Vagina (tissue), 2 donors: ENCODE measurements around the gene TEAD2.

Experiments used
- POLR2A ChIP-seq, 2 donors: fragments of 450-650 bp; IDR thresholded peaks; one replicate each; pipeline ENCODE4 v1.6.1; 2017; ENCODE audit warnings: antibody characterized with exemption in 2 of 2, mild to moderate bottlenecking in 2 of 2, moderate library complexity in 2 of 2
- POLR2AphosphoS5 ChIP-seq, 2 donors: sonication (generic); formaldehyde crosslinking; IDR thresholded peaks; one replicate each; pipeline ENCODE4 v1.9.0; 2017; ENCODE audit warnings: antibody characterized with exemption in 2 of 2, mild to moderate bottlenecking in 2 of 2, low read depth in 1 of 2; ENCODE audit not compliant: insufficient read depth in 1 of 2
- TF ChIP-seq, protein P1 (sequence below), 3 experiments: fragments of 450-650 bp in 2 of 3; fragments of 200-600 bp in 1 of 3; sonication (generic) in 1 of 3; IDR thresholded peaks; one replicate each; pipeline ENCODE4 v1.5.1; 2017 to 2019; ENCODE audit warnings: antibody characterized with exemption in 3 of 3, mild to moderate bottlenecking in 2 of 3, moderate library complexity in 2 of 3

DNA sequence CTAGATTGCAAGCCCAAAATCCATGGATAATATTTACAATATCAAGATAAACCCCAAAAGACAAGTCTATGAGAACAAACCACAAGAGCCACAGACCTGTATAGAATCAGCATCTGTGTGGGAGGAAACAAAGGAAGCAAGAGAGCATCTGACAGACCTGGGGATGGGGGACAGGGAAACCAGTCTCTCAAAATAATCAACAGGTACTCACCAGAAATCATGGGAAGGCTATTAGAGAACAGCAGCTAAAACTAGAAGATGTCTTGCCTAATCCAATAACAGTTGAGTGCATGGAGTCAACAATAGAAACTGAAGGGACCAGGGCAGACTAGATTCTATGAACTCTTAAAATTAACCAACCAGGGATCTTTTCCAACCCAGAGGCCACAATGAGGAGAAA is 45.9 kb downstream of the TEAD2 start:
- TF ChIP-seq POLR2A (IDR thresholded peaks at IDR 0.05): no peak
- TF ChIP-seq, protein P1, sequence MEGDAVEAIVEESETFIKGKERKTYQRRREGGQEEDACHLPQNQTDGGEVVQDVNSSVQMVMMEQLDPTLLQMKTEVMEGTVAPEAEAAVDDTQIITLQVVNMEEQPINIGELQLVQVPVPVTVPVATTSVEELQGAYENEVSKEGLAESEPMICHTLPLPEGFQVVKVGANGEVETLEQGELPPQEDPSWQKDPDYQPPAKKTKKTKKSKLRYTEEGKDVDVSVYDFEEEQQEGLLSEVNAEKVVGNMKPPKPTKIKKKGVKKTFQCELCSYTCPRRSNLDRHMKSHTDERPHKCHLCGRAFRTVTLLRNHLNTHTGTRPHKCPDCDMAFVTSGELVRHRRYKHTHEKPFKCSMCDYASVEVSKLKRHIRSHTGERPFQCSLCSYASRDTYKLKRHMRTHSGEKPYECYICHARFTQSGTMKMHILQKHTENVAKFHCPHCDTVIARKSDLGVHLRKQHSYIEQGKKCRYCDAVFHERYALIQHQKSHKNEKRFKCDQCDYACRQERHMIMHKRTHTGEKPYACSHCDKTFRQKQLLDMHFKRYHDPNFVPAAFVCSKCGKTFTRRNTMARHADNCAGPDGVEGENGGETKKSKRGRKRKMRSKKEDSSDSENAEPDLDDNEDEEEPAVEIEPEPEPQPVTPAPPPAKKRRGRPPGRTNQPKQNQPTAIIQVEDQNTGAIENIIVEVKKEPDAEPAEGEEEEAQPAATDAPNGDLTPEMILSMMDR (IDR thresholded peaks at IDR 0.05): no peak
- TF ChIP-seq POLR2AphosphoS5 (IDR thresholded peaks at IDR 0.05; ENCODE audit: insufficient read depth in 1 of 2, low read depth in 1 of 2): no peak
